ENCODE data around the gene TP73.

The TP73 gene

GRCh38 chr1:3661631-3662030 lies 9.3 kb downstream of the TP73 start:
- TF ChIP-seq ZNF274 (IDR thresholded peaks at IDR 0.05; ENCODE audit: low read depth, low read length) = no peak
- H3K4me3 ChIP-seq (ENCODE audit: low read length) = no peak overlapping the region

- TF ChIP-seq ZNF274 (IDR thresholded peaks at IDR 0.05; ENCODE audit: low read depth, low read length) = no peak
- H3K4me3 ChIP-seq (ENCODE audit: low read length) = no peak overlapping the region
These were observed 9.9 kb downstream of the TP73 start for GRCh38 chr1:3662080-3662671.

GRCh38 chr1:3663999-3664699 lies 11.8 kb downstream of the TP73 start:
- H3K4me3 ChIP-seq (ENCODE audit: low read length) = no peak overlapping the region
- TF ChIP-seq ZNF274 (IDR thresholded peaks at IDR 0.05; ENCODE audit: low read depth, low read length) = no peak

GRCh38 chr1:3664700-3665375 lies 12.5 kb downstream of the TP73 start:
- no peak for TF ChIP-seq ZNF274 (IDR thresholded peaks at IDR 0.05; ENCODE audit: low read depth, low read length)
- no peak overlapping the region; the same call in 1 of the 2 replicates for H3K4me3 ChIP-seq (ENCODE audit: low read length)

- TF ChIP-seq ZNF274 (IDR thresholded peaks at IDR 0.05; ENCODE audit: low read depth, low read length) = no peak
- H3K4me3 ChIP-seq (ENCODE audit: low read length) = no peak overlapping the region
These were observed 15.8 kb downstream of the TP73 start for GRCh38 chr1:3668148-3668547.

- no peak overlapping the region for H3K4me3 ChIP-seq (ENCODE audit: low read length)
- TF ChIP-seq ZNF274 (IDR thresholded peaks at IDR 0.05; ENCODE audit: low read depth, low read length) = no peak
These were observed 16.4 kb downstream of the TP73 start for GRCh38 chr1:3668585-3669300.

- H3K4me3 ChIP-seq (ENCODE audit: low read length) = no peak overlapping the region
- no peak for TF ChIP-seq ZNF274 (IDR thresholded peaks at IDR 0.05; ENCODE audit: low read depth, low read length)
These were observed 17.1 kb downstream of the TP73 start for GRCh38 chr1:3669421-3669821.

GRCh38 chr1:3669971-3670431 lies 17.7 kb downstream of the TP73 start:
- TF ChIP-seq ZNF274 (IDR thresholded peaks at IDR 0.05; ENCODE audit: low read depth, low read length) = no peak

GRCh38 chr1:3670823-3671265 lies 18.5 kb downstream of the TP73 start:
- TF ChIP-seq ZNF274 (IDR thresholded peaks at IDR 0.05; ENCODE audit: low read depth, low read length) = no peak
- H3K4me3 ChIP-seq (ENCODE audit: low read length) = no peak overlapping the region

More at GRCh38 chr1:3669971-3670431, 17.7 kb downstream of the TP73 start:
- H3K4me3 ChIP-seq (ENCODE audit: low read length) = no peak overlapping the region

- no peak for TF ChIP-seq ZNF274 (IDR thresholded peaks at IDR 0.05; ENCODE audit: low read depth, low read length)
- no peak overlapping the region for H3K4me3 ChIP-seq (ENCODE audit: low read length)
These were observed 19.3 kb downstream of the TP73 start for GRCh38 chr1:3671371-3672180.

GRCh38 chr1:3672231-3672970 lies 20.1 kb downstream of the TP73 start:
- no peak for TF ChIP-seq ZNF274 (IDR thresholded peaks at IDR 0.05; ENCODE audit: low read depth, low read length)
- H3K4me3 ChIP-seq (ENCODE audit: low read length) = no peak overlapping the region

GRCh38 chr1:3672971-3673361 lies 20.6 kb downstream of the TP73 start:
- no peak for TF ChIP-seq ZNF274 (IDR thresholded peaks at IDR 0.05; ENCODE audit: low read depth, low read length)
- H3K4me3 ChIP-seq (ENCODE audit: low read length) = no peak overlapping the region

Data from GM08714 (cell line).